Measurements from ENCODE around the gene HCN1. TPM values are rescaled to one million over a fixed set of nuclear protein-coding genes. Genes with fewer than 3 reads are reported as not detected.

The HCN1 gene
- total RNA-seq, 1 experiment from 2014 or later = 0.04 TPM

DNA sequence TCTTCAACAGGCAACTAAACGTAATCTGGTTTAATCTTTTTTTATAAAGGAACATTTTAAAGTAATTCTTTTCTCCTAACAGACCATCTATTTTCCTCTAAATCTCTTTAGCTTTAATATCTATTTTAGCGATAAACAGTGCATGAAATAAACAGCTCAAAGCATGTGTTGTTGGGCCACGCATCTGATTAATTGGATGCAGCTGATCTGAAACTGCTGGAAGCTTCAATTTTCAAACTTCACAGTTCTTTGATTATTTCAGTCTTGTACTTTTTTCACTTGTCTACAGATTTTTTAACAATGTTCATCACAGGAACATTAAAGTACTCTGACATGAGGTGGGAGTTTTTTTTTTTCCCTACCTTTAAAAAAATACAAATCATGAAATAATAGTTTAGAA, 443.6 kb downstream of the HCN1 start:
- no peaks in the 10 kb centered on the region for H3K9me3 ChIP-seq (ENCODE audit: low read depth, low read length, poor library complexity, severe bottlenecking)
- no peak for TF ChIP-seq EZH2 (IDR thresholded peaks at IDR 0.05; ENCODE audit: borderline replicate concordance, low read depth, low read length, poor library complexity, severe bottlenecking)
- TF ChIP-seq, protein P1, sequence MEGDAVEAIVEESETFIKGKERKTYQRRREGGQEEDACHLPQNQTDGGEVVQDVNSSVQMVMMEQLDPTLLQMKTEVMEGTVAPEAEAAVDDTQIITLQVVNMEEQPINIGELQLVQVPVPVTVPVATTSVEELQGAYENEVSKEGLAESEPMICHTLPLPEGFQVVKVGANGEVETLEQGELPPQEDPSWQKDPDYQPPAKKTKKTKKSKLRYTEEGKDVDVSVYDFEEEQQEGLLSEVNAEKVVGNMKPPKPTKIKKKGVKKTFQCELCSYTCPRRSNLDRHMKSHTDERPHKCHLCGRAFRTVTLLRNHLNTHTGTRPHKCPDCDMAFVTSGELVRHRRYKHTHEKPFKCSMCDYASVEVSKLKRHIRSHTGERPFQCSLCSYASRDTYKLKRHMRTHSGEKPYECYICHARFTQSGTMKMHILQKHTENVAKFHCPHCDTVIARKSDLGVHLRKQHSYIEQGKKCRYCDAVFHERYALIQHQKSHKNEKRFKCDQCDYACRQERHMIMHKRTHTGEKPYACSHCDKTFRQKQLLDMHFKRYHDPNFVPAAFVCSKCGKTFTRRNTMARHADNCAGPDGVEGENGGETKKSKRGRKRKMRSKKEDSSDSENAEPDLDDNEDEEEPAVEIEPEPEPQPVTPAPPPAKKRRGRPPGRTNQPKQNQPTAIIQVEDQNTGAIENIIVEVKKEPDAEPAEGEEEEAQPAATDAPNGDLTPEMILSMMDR (conservative IDR thresholded peaks at IDR 0.05; ENCODE audit: low read depth, low read length) = no peak
- no peaks in the 10 kb centered on the region for H3K4me1 ChIP-seq (ENCODE audit: insufficient read depth, low read length, poor library complexity, severe bottlenecking)
- ChIA-PET CTCF (interaction anchor here (0.7 kb wide), 1 partner anchor 268 kb away, joined by 3 read pairs; no protein-coding TSS in a partner anchor), POLR2A (ENCODE audit: low non-redundant PET) (interaction anchor here (0.7 kb wide), 1 partner anchor 163 kb away, joined by 5 read pairs; no protein-coding TSS in a partner anchor)
- no peak overlapping the region for H3K4me3 ChIP-seq (ENCODE audit: low read depth, low read length, poor library complexity, severe bottlenecking)
- H3K27ac ChIP-seq (ENCODE audit: low read depth, low read length, poor library complexity, severe bottlenecking) = no peak overlapping the region
- no TSS peak for BruUV-seq (replicated peaks)
- DNase-seq (ENCODE audit: low spot score) = no peak
- H3K36me3 ChIP-seq (ENCODE audit: insufficient read depth, low read length, poor library complexity, severe bottlenecking) = no peaks in the 10 kb centered on the region
- intact Hi-C loops (cut with micrococcal nuclease; ENCODE audit: unreplicated experiment) = no loop called here
- H3K27me3 ChIP-seq (replicated peaks; ENCODE audit: insufficient read depth, low read depth, low read length, poor library complexity) = no peaks in the 10 kb centered on the region

DNA sequence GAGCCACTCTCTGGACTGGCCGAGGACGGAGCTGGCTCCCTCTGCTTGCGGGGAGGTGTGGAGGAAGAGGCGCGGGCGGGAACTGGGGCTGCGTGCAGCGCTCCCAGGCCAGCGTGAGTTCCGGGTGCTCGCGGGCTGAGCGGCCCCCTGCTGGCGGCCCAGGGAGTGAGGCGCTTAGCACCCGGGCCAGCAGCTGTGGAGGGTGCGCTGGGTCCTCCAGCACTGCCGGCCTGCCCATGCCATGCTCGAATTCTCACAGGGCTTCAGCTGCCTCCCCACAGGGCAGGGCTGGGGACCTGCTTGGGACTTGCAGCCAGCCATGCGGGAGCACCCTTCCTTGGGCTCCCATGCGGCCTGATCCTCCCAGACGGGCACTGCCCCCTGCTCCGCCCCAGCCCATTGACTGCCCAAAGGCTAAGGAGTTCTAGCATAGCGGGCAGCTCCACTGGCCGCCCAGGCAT, 470.6 kb downstream of the HCN1 start:
- no peak overlapping the region for H3K4me3 ChIP-seq (ENCODE audit: low read depth, low read length, poor library complexity, severe bottlenecking)
- intact Hi-C loops (cut with micrococcal nuclease; ENCODE audit: unreplicated experiment) = no loop called here
- H3K9me3 ChIP-seq (ENCODE audit: low read depth, low read length, poor library complexity, severe bottlenecking) = no peaks in the 10 kb centered on the region
- no TSS peak for BruUV-seq (replicated peaks)
- no peak overlapping the region for H3K27ac ChIP-seq (ENCODE audit: low read depth, low read length, poor library complexity, severe bottlenecking)
- H3K4me1 ChIP-seq (ENCODE audit: insufficient read depth, low read length, poor library complexity, severe bottlenecking) = no peaks in the 10 kb centered on the region
- H3K27me3 ChIP-seq (replicated peaks; ENCODE audit: insufficient read depth, low read depth, low read length, poor library complexity) = no peaks in the 10 kb centered on the region
- no peak for DNase-seq (ENCODE audit: low spot score)
- TF ChIP-seq EZH2 (IDR thresholded peaks at IDR 0.05; ENCODE audit: borderline replicate concordance, low read depth, low read length, poor library complexity, severe bottlenecking) = no peak
- TF ChIP-seq, protein P1 (conservative IDR thresholded peaks at IDR 0.05; ENCODE audit: low read depth, low read length) = 0 out of 2 replicates have a peak, but pooled peaks have one; percentile 18
- POLR2A ChIA-PET (ENCODE audit: low non-redundant PET) = no interaction called here
- CTCF ChIA-PET = no interaction called here
- no peaks in the 10 kb centered on the region for H3K36me3 ChIP-seq (ENCODE audit: insufficient read depth, low read length, poor library complexity, severe bottlenecking)

DNA sequence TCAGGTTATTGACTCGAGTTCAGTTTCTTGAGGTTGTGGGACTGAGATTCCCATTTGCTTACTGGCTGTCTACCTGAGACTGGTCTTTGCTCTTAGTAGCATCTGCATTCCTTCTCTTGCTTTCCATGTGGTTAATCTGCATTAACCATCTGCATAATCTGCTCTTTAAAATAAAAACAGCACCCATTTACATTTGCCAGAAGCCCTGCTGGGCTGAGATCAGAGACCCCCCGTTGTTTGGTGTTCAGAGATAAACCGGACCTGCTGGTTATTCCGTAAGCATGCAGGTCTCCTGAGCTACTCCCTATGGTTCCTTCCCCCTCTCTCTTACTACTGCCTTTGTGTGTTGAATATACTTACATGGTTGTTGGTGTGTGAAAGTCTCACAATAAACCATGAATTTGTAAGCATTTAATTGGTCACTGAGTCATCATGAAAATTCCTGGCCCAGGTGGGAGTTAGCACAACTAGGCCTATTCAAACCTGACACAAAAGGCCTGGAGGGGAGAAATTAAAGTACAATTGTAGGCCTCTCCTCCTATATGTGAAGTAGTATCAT, 490.7 kb downstream of the HCN1 start:
- no peaks in the 10 kb centered on the region for H3K9me3 ChIP-seq (ENCODE audit: low read depth, low read length, poor library complexity, severe bottlenecking)
- H3K4me3 ChIP-seq (ENCODE audit: low read depth, low read length, poor library complexity, severe bottlenecking) = no peak overlapping the region
- TF ChIP-seq, protein P1 (conservative IDR thresholded peaks at IDR 0.05; ENCODE audit: low read depth, low read length) = no peak
- no peak for TF ChIP-seq EZH2 (IDR thresholded peaks at IDR 0.05; ENCODE audit: borderline replicate concordance, low read depth, low read length, poor library complexity, severe bottlenecking)
- POLR2A ChIA-PET (ENCODE audit: low non-redundant PET) = no interaction called here
- DNase-seq (ENCODE audit: low spot score) = peak; percentile 42
- no TSS peak for BruUV-seq (replicated peaks)
- intact Hi-C loops (cut with micrococcal nuclease; ENCODE audit: unreplicated experiment) = no loop called here
- CTCF ChIA-PET = no interaction called here
- H3K36me3 ChIP-seq (ENCODE audit: insufficient read depth, low read length, poor library complexity, severe bottlenecking) = no peaks in the 10 kb centered on the region
- H3K27ac ChIP-seq (ENCODE audit: low read depth, low read length, poor library complexity, severe bottlenecking) = no peak overlapping the region
- H3K4me1 ChIP-seq (ENCODE audit: insufficient read depth, low read length, poor library complexity, severe bottlenecking) = no peaks in the 10 kb centered on the region
- no peaks in the 10 kb centered on the region for H3K27me3 ChIP-seq (replicated peaks; ENCODE audit: insufficient read depth, low read depth, low read length, poor library complexity)

Measured in A673 (cell line).